Measurements from ENCODE around the gene ST7.

ST7 gene

DNA sequence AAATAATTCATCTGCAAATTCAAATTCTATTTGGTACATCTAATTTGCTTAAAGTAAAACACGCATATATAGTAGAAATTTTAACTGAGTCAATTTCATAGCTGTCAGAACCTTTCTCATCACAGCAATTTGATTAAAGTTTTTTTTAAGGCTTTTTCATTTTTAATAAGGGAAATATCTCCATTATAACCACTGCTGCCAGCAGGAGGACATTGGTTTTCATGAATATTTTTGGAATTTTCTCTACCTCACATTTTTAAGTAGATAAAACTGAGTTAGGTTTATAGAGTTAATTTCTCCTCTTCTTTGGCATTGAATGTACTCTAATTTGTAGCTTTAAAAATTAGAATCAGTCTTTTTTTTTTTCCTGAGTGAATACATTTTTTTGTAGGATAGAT, 82.2 kb downstream of the ST7 start:
- Histone ChIP-seq H3K4me1 (peaks cover 0 to 5% (median 0%) of the 10 kb centered on the region in 10 experiments; a peak in 2 of 20 replicates), H4K20me1 (no peaks in the 10 kb centered on the region; a peak in 2 of 22 replicates), H3K9ac (no peak overlapping the region), H3K36me3 (0 out of 22 replicates have a peak, but pooled peaks cover 0 to 3% (median 0%) of the 10 kb centered on the region in 11 experiments), H3K27me3 (no peaks in the 10 kb centered on the region), H3K27ac (no peak overlapping the region), H3K4me3 (no peak overlapping the region), H3K9me3 (replicated peaks in 1 of 11) (peaks cover 7 to 8% (median 8%) of the 10 kb centered on the region in 11 experiments), H3K4me2 (no peak overlapping the region)
- TF ChIP-seq Cebpa-rat (IDR thresholded peaks at IDR 0.05) = no peak

DNA sequence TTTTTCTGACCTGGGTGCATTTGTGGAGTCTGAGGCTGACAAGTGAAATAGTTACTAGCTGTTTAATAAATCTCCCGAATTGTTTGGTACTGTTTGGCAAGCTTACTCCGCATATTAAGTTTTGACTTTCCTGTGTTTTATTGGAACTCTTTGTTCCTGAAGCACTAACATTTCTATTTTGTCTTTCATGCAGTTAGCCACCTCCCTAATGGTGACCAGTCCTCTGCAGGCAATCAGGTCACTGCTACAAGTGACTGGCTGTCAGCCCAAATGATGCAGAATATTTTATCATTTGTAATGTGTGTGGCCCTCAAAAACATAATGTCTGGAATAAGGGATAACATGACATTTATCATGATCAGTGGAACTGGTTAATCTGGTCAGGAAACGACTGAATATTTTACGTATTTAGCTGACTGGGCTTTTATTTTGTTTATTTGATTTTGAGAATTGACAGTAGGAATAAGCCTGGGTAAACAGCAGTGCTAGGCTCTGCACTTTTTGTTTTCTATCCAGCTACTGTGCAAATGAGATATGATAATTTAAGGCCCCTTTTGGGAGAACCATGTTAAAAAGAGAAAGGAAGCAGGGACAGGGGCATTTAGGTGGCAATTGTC, 82.9 kb downstream of the ST7 start:
- H3K27ac ChIP-seq = no peak overlapping the region
- H3K27me3 ChIP-seq = no peaks in the 10 kb centered on the region
- no peak for TF ChIP-seq Cebpa-rat (IDR thresholded peaks at IDR 0.05)
- H3K36me3 ChIP-seq = no peaks in the 10 kb centered on the region
- peaks cover 0 to 1% (median under 1%) of the 10 kb centered on the region in 11 experiments; a peak in 13 of 22 replicates for H3K9me3 ChIP-seq (replicated peaks in 1 of 11)
- H3K4me2 ChIP-seq = no peak overlapping the region
- no peak overlapping the region for H3K4me3 ChIP-seq
- H3K4me1 ChIP-seq = peaks cover 0 to 5% (median 0%) of the 10 kb centered on the region in 10 experiments; a peak in 2 of 20 replicates
- H4K20me1 ChIP-seq = no peaks in the 10 kb centered on the region; a peak in 2 of 22 replicates
- no peak overlapping the region for H3K9ac ChIP-seq

DNA sequence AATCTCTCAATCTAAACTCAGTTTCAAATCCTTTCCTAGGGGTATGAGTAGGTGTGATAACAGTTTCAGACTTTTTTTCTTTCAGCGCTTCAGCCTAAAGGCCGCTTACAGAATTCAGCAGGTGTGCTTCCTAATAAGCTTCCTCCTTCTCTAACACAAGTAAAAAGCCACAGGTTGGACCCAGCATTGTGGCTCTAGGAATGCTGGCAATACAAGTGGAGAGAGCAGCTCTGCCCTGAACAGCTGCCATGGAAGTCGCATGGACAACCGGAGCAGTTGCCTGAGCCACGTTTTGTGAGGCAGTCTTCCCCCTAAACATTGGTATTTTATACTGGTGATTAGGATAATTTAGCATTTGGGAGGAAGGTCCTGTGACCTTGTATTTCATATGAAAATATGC, 83.5 kb downstream of the ST7 start:
- Histone ChIP-seq H3K4me2 (no peak overlapping the region), H3K27me3 (no peaks in the 10 kb centered on the region), H3K36me3 (no peaks in the 10 kb centered on the region), H3K27ac (no peak overlapping the region), H3K9me3 (replicated peaks in 1 of 11) (no peaks in the 10 kb centered on the region), H3K9ac (no peak overlapping the region), H3K4me1 (peaks cover 0 to 5% (median 0%) of the 10 kb centered on the region in 10 experiments; a peak in 2 of 20 replicates), H3K4me3 (no peak overlapping the region), H4K20me1 (no peaks in the 10 kb centered on the region; a peak in 2 of 22 replicates)
- TF ChIP-seq Cebpa-rat (IDR thresholded peaks at IDR 0.05) = no peak

DNA sequence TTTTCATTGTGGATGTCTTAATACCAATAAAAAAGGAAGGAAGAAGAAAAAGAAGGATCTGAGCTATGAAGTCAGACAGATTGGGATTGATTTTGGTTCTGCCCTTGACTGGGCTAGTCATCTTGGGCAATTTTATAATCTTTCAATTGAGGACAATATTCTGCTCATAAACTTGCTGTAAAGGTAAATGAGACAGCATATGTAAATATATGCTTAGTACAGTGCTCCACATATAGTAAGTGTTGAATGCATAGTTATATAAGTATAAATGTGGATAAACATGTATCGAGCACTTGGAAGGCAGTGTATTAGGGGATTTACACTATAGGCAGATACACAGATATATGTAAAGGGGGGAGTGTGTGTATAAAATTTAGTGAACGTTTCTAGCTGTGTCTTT, 85.1 kb downstream of the ST7 start:
- no peaks in the 10 kb centered on the region for H3K9me3 ChIP-seq (replicated peaks in 1 of 11)
- no peaks in the 10 kb centered on the region for H3K27me3 ChIP-seq
- H3K4me1 ChIP-seq = peaks cover 0 to 11% (median 0%) of the 10 kb centered on the region in 10 experiments; a peak in 6 of 20 replicates
- no peak overlapping the region for H3K4me2 ChIP-seq
- no peak overlapping the region for H3K9ac ChIP-seq
- no peak for TF ChIP-seq Cebpa-rat (IDR thresholded peaks at IDR 0.05)
- H3K4me3 ChIP-seq = no peak overlapping the region
- H3K36me3 ChIP-seq = no peaks in the 10 kb centered on the region
- H4K20me1 ChIP-seq = no peaks in the 10 kb centered on the region; a peak in 2 of 22 replicates
- H3K27ac ChIP-seq = no peak overlapping the region

DNA sequence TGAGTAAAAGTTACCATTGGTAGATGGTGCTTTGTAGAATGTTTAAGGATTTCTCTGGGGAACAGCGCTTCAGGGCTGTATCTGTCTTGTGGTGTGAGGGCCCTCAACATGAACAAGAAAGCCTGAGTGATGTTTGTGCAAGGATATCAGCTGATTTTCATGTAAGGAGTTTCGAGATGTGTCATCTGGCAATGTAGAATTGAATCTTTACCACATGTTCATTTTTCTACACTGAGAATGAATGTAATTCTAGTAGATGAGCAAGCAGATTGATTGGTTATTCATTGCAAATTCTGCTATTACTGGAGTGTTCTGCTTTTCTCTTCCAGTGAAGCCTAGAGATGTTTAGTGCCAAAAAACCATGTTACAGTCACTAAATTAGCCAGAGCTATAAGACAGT, 87.7 kb downstream of the ST7 start:
- Histone ChIP-seq H3K4me3 (no peak overlapping the region), H4K20me1 (no peaks in the 10 kb centered on the region; a peak in 2 of 22 replicates), H3K27ac (no peak overlapping the region), H3K36me3 (no peaks in the 10 kb centered on the region), H3K9ac (no peak overlapping the region), H3K4me1 (peaks cover 0 to 10% (median 0%) of the 10 kb centered on the region in 10 experiments; a peak in 6 of 20 replicates), H3K4me2 (no peak overlapping the region), H3K27me3 (no peaks in the 10 kb centered on the region), H3K9me3 (replicated peaks in 1 of 11) (no peaks in the 10 kb centered on the region)
- no peak for TF ChIP-seq Cebpa-rat (IDR thresholded peaks at IDR 0.05)

DNA sequence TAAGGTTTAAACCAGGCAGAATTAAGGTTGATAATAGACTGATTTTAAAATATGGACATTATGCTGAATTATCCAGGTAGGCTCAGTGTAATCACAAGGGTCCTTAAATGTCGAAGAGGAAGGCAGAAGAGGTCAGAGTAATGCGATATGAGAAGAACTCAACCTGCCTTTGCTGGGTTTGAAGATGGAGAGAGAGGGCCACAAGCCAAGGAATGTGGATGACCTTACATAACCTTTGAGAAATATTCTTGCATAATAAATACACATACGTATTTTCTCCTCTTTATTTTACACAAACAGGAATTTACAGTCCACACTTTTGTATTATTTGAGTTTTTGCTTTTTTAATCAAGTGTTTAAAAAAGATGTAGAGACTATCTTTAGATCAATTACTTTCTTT, 88.5 kb downstream of the ST7 start:
- no peaks in the 10 kb centered on the region for H3K27me3 ChIP-seq
- H3K4me2 ChIP-seq = no peak overlapping the region
- H3K9me3 ChIP-seq (replicated peaks in 1 of 11) = no peaks in the 10 kb centered on the region
- no peaks in the 10 kb centered on the region for H3K36me3 ChIP-seq
- H4K20me1 ChIP-seq = no peaks in the 10 kb centered on the region; a peak in 1 of 22 replicates
- no peak overlapping the region for H3K4me3 ChIP-seq
- H3K27ac ChIP-seq = no peak overlapping the region
- TF ChIP-seq Cebpa-rat (IDR thresholded peaks at IDR 0.05) = no peak
- peaks cover 0 to 15% (median 0%) of the 10 kb centered on the region in 10 experiments; a peak in 6 of 20 replicates for H3K4me1 ChIP-seq
- no peak overlapping the region for H3K9ac ChIP-seq

DNA sequence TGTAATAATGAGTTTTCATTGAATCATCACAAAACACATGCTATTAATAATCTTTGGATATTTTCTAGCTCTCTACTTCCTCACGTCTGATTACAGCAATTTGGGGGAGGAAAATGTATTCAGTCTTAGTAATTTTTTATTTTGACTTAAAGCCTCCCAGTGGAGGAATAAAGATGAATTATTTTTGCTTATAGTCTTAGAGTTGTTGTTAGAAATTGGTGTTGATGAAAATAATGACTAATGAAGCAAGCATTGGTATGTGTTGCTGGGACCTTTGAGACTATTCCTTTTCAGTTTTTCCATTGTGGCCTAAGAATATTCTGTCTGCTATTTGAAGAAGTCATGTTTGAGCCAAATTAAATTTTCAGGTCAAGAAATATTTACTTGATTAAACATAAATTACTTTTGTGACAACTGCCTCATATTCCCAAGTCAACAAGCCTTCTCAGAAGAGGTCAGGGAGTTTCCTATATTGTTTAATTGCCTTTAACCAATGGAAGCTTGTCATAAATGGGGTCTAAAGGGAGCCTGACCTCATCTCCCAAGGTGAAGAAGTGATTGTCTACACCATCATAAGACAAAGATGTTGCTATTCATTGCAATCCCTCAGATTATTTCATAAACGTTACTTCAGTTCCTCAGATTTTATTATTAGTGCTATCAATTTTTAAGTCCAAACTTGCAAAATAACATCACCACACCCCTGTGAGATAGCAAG, 90.0 kb downstream of the ST7 start:
- Histone ChIP-seq H3K4me2 (peak overlapping the region in 3 of 11 experiments; percentile 5 to 17 (median 9); a peak in 2 of 22 replicates), H3K4me3 (no peak overlapping the region), H3K27me3 (no peaks in the 10 kb centered on the region), H3K27ac (no peak overlapping the region), H3K4me1 (peaks cover under 1 to 25% (median 10%) of the 10 kb centered on the region in 10 experiments; a peak in 16 of 20 replicates), H3K9ac (no peak overlapping the region), H4K20me1 (no peaks in the 10 kb centered on the region), H3K36me3 (no peaks in the 10 kb centered on the region), H3K9me3 (replicated peaks in 1 of 11) (no peaks in the 10 kb centered on the region)
- no peak for TF ChIP-seq Cebpa-rat (IDR thresholded peaks at IDR 0.05)

DNA sequence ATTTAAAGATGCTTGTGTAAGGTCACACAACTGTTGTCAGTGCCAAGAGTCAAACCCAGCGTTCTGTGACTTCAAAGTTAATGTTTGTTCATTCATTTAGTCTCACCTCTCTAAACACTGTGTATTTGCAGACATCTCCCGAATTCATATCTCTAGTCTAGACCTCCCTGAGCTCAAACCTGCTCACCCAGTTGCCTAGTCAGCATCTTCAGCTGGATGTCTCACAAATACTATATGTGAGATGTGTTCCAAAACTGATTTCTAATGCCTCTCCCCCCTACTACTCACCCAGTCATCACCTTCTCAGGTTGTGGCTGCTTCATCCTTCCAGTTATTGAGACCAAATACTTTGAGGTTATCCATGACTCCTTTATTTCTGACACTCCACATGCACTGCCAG, 91.4 kb downstream of the ST7 start:
- no peaks in the 10 kb centered on the region for H3K9me3 ChIP-seq (replicated peaks in 1 of 11)
- H3K4me2 ChIP-seq = no peak overlapping the region
- H3K27ac ChIP-seq = no peak overlapping the region
- no peaks in the 10 kb centered on the region for H3K27me3 ChIP-seq
- no peaks in the 10 kb centered on the region for H3K36me3 ChIP-seq
- H3K9ac ChIP-seq = no peak overlapping the region
- H3K4me3 ChIP-seq = no peak overlapping the region
- peaks cover 9 to 33% (median 18%) of the 10 kb centered on the region in 10 experiments; a peak in 19 of 20 replicates for H3K4me1 ChIP-seq
- H4K20me1 ChIP-seq = no peaks in the 10 kb centered on the region
- no peak for TF ChIP-seq Cebpa-rat (IDR thresholded peaks at IDR 0.05)

DNA sequence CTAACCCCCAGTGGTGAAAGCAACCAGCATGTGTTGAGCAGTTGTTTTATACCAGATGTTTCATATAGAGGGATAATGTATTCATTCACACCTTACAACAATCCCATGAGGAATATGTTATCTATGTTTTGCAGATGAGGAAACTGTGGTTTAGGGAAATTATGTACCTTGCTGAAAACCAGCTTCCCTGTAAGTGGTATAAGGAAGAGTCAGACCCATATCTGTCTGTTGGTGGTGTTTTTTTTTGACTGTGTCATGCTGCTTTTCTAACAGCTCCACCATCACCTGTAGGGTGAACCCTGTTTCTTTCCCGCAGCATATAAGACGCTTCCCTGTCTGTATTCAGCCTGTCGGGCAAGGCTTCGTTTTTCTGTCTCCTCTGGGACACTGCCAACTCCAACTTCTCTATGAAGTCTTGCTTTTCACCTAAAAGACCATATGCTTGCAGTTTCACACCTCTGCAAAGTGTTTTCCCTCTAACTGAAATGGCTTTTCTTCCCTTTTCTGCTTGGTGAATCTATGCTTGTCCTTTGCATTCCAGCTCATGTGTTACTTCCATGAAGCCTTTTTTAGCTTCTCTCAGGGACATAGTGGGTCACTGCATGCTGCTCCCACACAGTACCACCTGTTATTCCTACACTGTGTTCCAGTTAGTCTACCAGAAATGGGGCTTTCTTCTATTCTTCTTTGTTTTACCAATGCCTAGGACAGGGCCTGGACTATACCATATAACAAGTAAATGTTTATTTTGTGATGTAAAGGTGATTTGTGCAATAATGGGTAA, 92.8 kb downstream of the ST7 start:
- Histone ChIP-seq H4K20me1 (no peaks in the 10 kb centered on the region), H3K4me1 (peaks cover 9 to 33% (median 18%) of the 10 kb centered on the region in 10 experiments; a peak in 19 of 20 replicates), H3K27ac (no peak overlapping the region), H3K36me3 (no peaks in the 10 kb centered on the region), H3K9ac (no peak overlapping the region), H3K4me3 (no peak overlapping the region), H3K9me3 (replicated peaks in 1 of 11) (peaks cover 0 to 2% (median 0%) of the 10 kb centered on the region in 11 experiments; a peak in 3 of 22 replicates), H3K4me2 (peak overlapping the region in 1 of 11 experiments; percentile 7; a peak in 1 of 22 replicates), H3K27me3 (no peaks in the 10 kb centered on the region)
- no peak for TF ChIP-seq Cebpa-rat (IDR thresholded peaks at IDR 0.05)
